Large intestine (tissue), 3 donors: ENCODE data around the gene HERC2. TPM values are rescaled to one million over a fixed set of nuclear protein-coding genes. Genes with fewer than 3 reads are reported as not detected.
A peak's percentile ranks its signal among the peaks of the same experiment; 100 is the strongest.

Source experiments
- DNase-seq, 2 donors: peaks; one replicate each; pipeline versions ENCODE4 v3.0.0 to v3.0.0-alpha.2; 2013
- H3K27ac ChIP-seq: one replicate; pipeline ENCODE4 v1.5.1; 2013; ENCODE audit warnings: low read length
- H3K27me3 ChIP-seq: 2 replicates; pipeline ENCODE4 v1.6.1; 2013; ENCODE audit warnings: low read length; ENCODE audit not compliant: control insufficient read depth, insufficient read depth
- H3K36me3 ChIP-seq: 2 replicates; pipeline ENCODE4 v1.6.1; 2013; ENCODE audit warnings: low read length; ENCODE audit not compliant: control insufficient read depth, insufficient read depth
- H3K4me1 ChIP-seq: one replicate; pipeline ENCODE4 v1.6.1; 2013; ENCODE audit warnings: low read length; ENCODE audit not compliant: control insufficient read depth, insufficient read depth
- H3K4me3 ChIP-seq: one replicate; pipeline ENCODE4 v1.5.1; 2013; ENCODE audit warnings: low read length
- H3K9me3 ChIP-seq: one replicate; pipeline ENCODE4 v1.6.1; 2013; ENCODE audit warnings: mild to moderate bottlenecking, low read depth, low read length, moderate library complexity; ENCODE audit not compliant: control insufficient read depth
- WGBS: methylation state at CpG from one replicate; pipeline ENCODE4 v1.1.5; 2013; ENCODE audit warnings: low lambda C conversion rate; ENCODE audit not compliant: insufficient coverage; 5-methylcytosine and 5-hydroxymethylcytosine counted together
- polyA plus RNA-seq: library from polyadenylated mRNA; unstranded; fragments of 120-200 nt; gene quantifications from one replicate; pipeline ENCODE4 v1.2.1, GENCODE V29; 2013

HERC2 gene
- polyA plus RNA-seq, 1 donor, result 42.7 TPM

DNA sequence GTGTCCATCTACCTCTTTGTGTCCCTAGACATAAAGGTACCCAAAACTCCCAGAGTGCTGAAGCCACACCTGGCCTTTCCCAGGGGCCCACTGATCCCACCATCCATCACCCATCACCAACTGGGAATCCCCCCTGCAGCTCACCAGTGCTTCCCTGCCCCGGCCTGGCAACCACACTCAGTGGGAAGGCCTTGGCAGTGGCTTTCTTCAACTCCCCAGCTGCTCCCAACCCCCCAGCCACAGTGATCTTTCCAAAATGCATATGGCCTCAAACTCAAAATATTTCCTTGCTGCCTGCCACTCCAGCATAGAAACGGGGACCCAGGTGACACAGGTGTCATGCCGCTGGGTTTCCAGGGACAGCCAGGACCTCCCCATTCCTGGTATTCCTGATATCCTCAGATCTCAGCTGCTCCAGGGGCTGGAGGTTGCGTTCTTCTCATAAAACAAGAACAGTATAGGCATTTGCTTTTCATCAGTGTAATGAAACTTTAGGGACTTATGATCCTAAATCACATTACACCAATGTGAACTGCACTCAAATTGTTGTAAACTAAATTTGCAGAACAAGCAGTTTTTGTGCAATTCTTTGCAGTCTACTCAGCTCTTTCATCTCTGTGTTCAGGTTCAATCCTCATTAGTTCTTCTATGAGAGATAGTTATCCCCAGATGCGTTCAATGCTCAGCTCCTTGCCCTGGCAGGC is 224.2 kb downstream of the HERC2 start:
- no peak for DNase-seq
- WGBS, result 60% methylated on average over 1 of the region's 5 CpGs
- H3K4me3 ChIP-seq, result no peak overlapping the region
- H3K36me3 ChIP-seq, result no peaks in the 10 kb centered on the region
- H3K27ac ChIP-seq, result no peak overlapping the region
- H3K27me3 ChIP-seq, result peaks cover 63% of the 10 kb centered on the region
- H3K9me3 ChIP-seq, result peaks cover 4% of the 10 kb centered on the region
- H3K4me1 ChIP-seq, result peaks cover 21% of the 10 kb centered on the region

DNA sequence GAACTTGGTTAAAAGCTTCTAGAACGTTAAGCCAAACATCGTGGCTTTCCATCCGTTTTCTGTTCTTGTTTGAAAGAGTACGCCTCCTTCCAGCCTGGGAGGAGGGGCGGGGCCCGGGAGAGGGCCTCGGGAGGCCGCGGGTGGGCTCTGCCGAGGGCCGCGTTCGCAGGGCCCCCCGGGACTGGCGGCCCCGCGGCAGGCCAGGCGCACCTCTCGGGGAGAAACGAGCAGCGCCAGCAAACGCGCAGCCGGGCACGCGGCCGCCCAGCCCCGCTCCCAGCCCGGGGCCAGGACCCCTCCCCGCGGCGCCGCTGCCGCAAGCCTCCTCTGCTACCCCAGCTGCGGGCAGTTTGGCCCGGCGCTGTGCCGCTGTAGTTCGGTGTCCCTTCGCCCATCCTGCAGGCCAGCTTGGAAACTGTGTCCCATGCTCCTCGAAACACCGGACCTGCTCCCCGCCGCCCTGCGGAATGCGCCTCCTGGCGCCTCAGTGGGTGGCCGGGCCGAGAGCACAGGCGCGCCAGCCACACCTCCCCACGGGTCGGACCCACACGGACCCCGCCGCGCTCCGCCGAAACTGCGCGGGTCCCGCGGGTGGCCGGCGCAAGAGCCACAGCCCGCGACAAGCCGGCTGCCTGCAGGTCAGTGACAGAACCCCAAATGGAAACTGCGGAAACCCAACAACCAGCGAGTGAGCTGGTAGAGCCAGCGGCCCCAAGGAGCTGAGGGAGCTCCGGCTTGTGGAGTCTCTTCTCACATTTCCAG is 225.1 kb downstream of the HERC2 start:
- Histone ChIP-seq H3K9me3 (peaks cover 2% of the 10 kb centered on the region), H3K27ac (peak overlapping the region; percentile 93), H3K27me3 (peaks cover 58% of the 10 kb centered on the region), H3K36me3 (no peaks in the 10 kb centered on the region), H3K4me3 (peak overlapping the region; percentile 50), H3K4me1 (peaks cover 21% of the 10 kb centered on the region)
- WGBS, result no CpG with 5 or more reads among the region's 72 CpGs
- DNase-seq, result peak in 1 of 2 donors; percentile 63

DNA sequence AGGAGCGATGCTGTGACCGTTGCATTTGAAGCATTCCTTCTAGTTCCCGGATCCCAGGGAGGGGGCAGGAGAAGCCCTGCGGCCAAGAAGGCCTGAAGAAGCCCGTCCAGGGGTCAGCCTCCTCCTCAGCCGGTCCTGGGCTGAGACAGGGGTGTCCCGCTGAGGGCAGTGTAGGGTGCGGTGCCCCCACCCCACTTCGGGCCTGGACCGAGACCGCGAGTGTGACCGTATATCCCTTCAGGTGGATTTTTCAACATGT is 225.6 kb downstream of the HERC2 start:
- Histone ChIP-seq H3K4me3 (peak overlapping the region; percentile 50), H3K4me1 (peaks cover 21% of the 10 kb centered on the region), H3K27me3 (peaks cover 54% of the 10 kb centered on the region), H3K36me3 (no peaks in the 10 kb centered on the region), H3K9me3 (peaks cover 2% of the 10 kb centered on the region), H3K27ac (peak overlapping the region; percentile 93)
- WGBS, result no CpG with 5 or more reads among the region's 13 CpGs
- DNase-seq, result no peak

DNA sequence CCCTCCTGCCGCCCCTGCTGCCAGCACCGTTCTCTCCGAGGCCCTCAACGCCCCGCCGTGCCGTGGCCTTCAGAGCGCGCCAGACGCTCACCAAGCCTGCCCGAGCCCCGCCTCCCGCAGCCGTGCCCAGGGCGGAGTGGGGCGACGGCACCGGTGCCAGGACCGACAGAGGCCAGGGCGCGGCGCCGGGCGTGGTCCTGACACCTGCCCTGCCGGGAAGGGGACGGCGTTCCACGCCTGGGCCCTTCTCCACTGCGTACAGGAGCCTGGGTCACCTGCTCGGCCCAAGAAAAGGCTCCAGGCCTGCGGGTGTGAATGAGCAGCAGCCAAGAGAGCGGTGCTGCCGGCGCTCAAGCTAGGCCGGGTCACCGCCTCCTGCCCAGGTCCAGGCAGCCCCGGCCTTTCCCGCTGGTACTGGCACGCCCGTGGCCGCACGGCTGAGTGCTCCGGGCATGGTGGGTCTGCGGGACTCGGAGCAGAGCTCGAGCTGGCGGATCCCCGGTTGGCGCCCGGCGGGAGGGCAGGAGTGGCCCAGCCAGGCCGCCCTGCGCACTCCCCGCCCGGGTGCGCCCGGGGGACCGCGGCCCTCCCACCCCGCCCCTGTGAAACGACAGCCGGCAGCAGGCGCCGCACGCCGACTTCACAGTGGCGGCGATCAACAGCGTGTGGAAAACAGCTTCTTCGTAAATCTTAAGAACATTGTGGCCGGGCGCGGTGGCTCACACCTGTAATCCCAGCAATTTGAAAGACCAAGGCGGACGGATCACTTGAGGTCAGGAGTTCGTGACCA is 227.1 kb downstream of the HERC2 start:
- H3K9me3 ChIP-seq, result peaks cover 2% of the 10 kb centered on the region
- WGBS, result no CpG with 5 or more reads among the region's 76 CpGs
- H3K4me1 ChIP-seq, result peaks cover 21% of the 10 kb centered on the region
- H3K27ac ChIP-seq, result peak overlapping the region; percentile 93
- DNase-seq, result peak; percentile 74 to 86
- H3K4me3 ChIP-seq, result peak overlapping the region; percentile 50
- H3K27me3 ChIP-seq, result peaks cover 48% of the 10 kb centered on the region
- H3K36me3 ChIP-seq, result no peaks in the 10 kb centered on the region

DNA sequence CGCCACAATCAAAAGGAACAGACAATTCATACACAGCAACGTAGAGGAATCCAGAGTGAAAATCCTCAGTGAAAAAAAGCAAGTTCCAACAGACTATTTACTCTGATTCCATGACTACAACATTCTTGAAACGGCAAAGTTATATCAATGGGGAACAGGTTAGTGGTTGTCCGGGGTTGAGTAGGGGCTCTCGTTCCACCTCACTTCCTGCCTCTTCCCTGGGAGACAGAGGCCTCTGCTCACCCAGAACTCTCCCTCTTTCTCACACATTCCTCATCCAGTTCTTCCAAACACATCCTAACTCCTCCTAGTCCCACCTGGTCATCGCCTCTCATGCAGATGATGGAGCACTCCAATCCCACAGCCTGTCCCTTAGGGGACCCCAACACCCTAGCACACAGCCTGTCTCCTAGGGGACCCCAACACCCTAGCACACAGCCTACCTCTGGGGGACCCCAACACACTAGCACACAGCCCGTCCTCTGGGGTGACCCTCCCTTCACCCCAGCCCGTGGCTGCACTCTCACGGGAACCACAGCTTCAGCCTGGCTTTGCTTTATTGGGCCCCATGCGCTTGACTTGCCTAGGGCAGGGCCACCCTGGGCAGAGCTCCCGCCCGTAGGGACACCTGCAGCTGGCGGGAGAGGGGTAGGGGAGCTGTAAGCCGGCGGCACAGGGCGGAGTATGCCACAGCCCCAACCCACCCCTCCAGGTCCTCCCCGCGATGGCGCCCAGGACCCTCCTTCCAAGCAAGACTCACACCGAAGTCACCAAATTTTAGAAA is 228.0 kb downstream of the HERC2 start:
- DNase-seq, result peak in 1 of 2 donors; percentile 51
- WGBS, result 100% methylated on average over 1 of the region's 20 CpGs

DNA sequence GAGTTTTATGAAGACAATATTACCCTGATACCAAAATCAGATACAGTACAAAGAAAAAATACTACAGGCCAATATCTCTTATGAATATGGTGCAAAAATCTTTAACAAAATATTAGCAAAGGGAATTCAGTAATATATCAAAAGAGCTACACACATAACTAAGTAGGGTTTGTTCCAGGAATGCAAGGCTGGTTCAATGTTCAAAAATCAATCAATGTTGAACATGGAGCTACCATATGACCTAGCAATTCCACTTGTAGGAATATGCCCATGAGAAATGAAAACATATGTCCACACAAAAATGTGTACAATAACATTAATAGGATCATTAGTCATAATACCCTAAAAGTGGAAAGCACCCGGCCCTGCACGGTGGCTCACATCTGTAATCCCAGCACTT is 230.7 kb downstream of the HERC2 start:
- Histone ChIP-seq H3K27ac (no peak overlapping the region), H3K9me3 (no peaks in the 10 kb centered on the region), H3K4me3 (no peak overlapping the region), H3K36me3 (no peaks in the 10 kb centered on the region), H3K27me3 (peaks cover 20% of the 10 kb centered on the region), H3K4me1 (peaks cover 10% of the 10 kb centered on the region)
- no CpG with 5 or more reads among the region's 2 CpGs for WGBS
- no peak for DNase-seq

More for the DNA sequence above, 228.0 kb downstream of the HERC2 start:
- peaks cover 44% of the 10 kb centered on the region for H3K27me3 ChIP-seq
- H3K4me1 ChIP-seq, result peaks cover 19% of the 10 kb centered on the region
- peak overlapping the region; percentile 72 for H3K27ac ChIP-seq
- H3K9me3 ChIP-seq, result peaks cover 2% of the 10 kb centered on the region
- H3K4me3 ChIP-seq, result peak overlapping the region; percentile 30
- no peaks in the 10 kb centered on the region for H3K36me3 ChIP-seq

DNA sequence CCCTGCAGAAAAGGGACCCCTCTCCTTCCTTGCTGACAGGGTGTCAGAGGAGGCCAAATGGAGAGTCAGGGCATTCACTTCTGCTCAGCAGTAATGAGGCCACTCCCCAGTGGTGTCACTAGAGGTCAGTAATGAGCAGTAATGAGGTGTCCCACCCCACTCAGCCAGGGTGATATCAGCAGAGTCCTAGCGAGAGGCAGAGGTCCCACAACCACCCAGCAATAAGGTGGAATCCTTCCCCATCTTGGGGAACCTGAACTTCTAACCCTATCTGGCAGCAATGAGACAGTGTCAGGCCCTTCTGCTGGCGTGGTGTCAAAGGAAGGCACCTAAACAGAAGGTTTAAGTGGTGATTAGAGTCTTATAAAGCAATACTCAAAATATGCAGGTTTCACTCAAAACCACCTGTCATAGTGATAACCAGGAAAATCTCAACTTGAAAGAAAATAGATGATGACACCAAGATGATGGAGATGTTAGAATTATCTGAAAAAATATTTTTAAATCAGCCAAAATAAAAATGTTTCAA is 235.7 kb downstream of the HERC2 start:
- DNase-seq, result peak; percentile 63 to 66
- Histone ChIP-seq H3K27ac (peak overlapping the region; percentile 29), H3K27me3 (no peaks in the 10 kb centered on the region), H3K36me3 (no peaks in the 10 kb centered on the region), H3K4me3 (no peak overlapping the region), H3K9me3 (peaks cover 6% of the 10 kb centered on the region), H3K4me1 (peaks cover 20% of the 10 kb centered on the region)
- WGBS, result no CpG with 5 or more reads among the region's 2 CpGs

DNA sequence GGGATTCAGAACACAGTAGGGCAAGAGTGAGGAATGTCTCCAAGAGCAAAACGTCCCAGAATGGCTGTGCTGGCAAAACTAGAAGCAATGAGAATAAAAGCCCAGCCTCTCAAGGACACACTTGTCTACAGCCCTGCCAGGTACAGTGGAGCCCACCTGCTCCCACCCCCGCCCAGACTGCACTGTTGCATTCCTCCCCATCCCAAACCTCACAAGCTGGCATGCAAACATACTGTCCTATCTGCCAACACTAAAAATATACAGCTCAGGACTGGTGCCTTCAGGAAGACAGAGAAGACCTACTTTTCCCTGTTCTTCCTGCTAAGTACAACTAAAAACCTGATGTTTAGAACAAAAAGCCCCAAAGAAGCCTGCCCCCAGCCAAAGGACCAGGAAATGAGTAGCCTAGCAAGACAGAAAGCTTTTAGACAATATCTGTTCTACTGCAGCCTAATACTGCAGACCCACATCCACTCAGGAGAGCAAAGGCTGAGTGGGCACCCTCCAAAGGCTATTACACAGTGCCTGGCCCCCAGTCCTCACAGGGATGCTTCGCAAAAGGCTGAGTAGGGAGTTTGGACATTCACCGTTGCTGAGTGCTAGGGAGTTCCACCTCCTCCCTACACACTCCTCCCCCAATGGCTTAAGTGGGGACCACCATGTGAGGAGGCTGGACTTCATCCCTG is 236.3 kb downstream of the HERC2 start:
- Histone ChIP-seq H3K36me3 (no peaks in the 10 kb centered on the region), H3K9me3 (peaks cover 6% of the 10 kb centered on the region), H3K27me3 (no peaks in the 10 kb centered on the region), H3K27ac (no peak overlapping the region), H3K4me3 (no peak overlapping the region), H3K4me1 (peaks cover 20% of the 10 kb centered on the region)
- no peak for DNase-seq
- WGBS, result no CpG with 5 or more reads among the region's 4 CpGs

DNA sequence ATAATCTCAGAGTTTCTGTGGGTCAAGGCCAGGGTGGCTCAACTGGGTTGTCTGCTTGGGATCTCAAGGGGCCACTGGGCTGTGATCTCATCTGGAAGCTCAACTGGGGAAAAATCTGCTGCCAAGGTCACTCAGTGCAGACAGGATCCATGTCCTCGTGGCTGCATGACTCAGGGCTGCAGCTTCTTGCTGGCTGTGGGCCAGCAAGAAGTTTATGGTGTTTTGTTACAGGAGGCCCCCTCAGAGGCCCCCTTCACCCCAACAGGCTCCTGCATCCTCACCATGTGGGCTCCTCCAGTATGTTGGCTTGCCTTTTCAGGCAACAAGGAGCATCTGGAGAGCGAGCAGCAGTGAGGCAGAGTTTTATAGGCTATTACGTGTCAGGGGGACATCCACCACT is 237.4 kb downstream of the HERC2 start:
- Histone ChIP-seq H3K27me3 (no peaks in the 10 kb centered on the region), H3K36me3 (no peaks in the 10 kb centered on the region), H3K4me1 (peaks cover 20% of the 10 kb centered on the region), H3K9me3 (peaks cover 6% of the 10 kb centered on the region), H3K27ac (peak overlapping the region; percentile 89), H3K4me3 (no peak overlapping the region)
- WGBS, result no CpG with 5 or more reads among the region's 3 CpGs
- peak in 1 of 2 donors; percentile 30 for DNase-seq
